ENCODE results near the gene PAX7. TPM values are rescaled to one million over a fixed set of nuclear protein-coding genes. Genes with fewer than 3 reads are reported as not detected.

Gene PAX7
- total and polyA plus RNA-seq, 9 of the 15 experiments (the other 6 are each of a cell fraction or from before 2014, with no cell fraction given): not detected

DNA sequence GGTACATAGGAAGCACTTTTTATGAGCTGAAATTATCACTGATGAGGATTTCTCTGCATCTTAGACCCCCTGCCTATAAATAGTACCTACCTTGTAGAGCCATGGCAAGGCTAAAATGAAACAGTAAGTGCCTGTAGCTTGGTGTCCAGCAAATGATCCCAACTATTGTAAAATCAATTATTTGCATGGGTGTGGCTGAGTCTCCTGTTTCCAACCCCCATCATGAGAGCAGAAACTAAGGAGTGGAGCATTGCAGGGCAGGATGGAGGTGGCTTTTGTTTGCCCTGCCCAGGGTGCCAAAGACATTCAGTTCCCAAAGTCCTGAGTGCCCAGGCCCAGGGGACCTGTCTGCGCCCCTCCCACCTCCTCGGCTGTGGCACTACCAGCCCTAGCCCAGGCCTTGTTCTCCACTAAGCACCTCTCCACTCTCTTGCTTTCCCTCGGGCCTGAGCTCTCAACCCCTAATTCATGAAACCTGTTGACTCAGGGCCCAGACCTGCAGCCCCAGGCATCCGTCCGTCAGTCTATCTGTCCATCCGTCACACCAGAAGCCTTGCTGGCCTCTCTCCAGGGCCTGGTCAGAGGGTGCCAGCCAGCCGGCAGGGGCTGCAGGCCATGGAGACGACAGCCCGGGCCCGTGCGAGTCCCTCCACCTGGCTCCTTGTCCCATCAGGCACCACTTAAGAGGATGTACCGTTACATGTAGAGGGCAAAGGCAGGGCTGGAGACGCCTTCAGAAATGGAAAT is 39.6 kb downstream of the PAX7 start:
- DNase-seq (ENCODE audit: extremely low read depth in 1 of 4, low spot score in 3 of 4): no peak
- TF ChIP-seq HNRNPK (IDR thresholded peaks at IDR 0.05; ENCODE audit: low read depth, low read length, poor library complexity, severe bottlenecking) (no peak), SRSF9 (IDR thresholded peaks at IDR 0.05; ENCODE audit: borderline replicate concordance, low read depth, low read length) (no peak), HDAC6 (IDR thresholded peaks at IDR 0.05; ENCODE audit: low read depth, low read length) (no peak), MXI1 (IDR thresholded peaks at IDR 0.05; ENCODE audit: low read depth, low read length) (no peak), HOXB6 (CRISPR knock-in tag; IDR thresholded peaks at IDR 0.05; ENCODE audit: borderline replicate concordance) (no peak), CSDE1 (IDR thresholded peaks at IDR 0.05) (no peak), TEAD2 (tag; IDR thresholded peaks at IDR 0.05) (no peak), ZNF311 (CRISPR knock-in tag; IDR thresholded peaks at IDR 0.05) (no peak), CBX2 (IDR thresholded peaks at IDR 0.05; ENCODE audit: insufficient read depth, low read length, poor library complexity, severe bottlenecking) (no peak)
- TF ChIP-seq, protein P1, sequence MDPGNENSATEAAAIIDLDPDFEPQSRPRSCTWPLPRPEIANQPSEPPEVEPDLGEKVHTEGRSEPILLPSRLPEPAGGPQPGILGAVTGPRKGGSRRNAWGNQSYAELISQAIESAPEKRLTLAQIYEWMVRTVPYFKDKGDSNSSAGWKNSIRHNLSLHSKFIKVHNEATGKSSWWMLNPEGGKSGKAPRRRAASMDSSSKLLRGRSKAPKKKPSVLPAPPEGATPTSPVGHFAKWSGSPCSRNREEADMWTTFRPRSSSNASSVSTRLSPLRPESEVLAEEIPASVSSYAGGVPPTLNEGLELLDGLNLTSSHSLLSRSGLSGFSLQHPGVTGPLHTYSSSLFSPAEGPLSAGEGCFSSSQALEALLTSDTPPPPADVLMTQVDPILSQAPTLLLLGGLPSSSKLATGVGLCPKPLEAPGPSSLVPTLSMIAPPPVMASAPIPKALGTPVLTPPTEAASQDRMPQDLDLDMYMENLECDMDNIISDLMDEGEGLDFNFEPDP (CRISPR knock-in tag; IDR thresholded peaks at IDR 0.05): no peak
- TF ChIP-seq, protein P2, sequence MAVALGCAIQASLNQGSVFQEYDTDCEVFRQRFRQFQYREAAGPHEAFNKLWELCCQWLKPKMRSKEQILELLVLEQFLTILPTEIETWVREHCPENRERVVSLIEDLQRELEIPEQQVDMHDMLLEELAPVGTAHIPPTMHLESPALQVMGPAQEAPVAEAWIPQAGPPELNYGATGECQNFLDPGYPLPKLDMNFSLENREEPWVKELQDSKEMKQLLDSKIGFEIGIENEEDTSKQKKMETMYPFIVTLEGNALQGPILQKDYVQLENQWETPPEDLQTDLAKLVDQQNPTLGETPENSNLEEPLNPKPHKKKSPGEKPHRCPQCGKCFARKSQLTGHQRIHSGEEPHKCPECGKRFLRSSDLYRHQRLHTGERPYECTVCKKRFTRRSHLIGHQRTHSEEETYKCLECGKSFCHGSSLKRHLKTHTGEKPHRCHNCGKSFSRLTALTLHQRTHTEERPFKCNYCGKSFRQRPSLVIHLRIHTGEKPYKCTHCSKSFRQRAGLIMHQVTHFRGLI (CRISPR knock-in tag; IDR thresholded peaks at IDR 0.05): no peak
- ChIA-PET CTCF (ENCODE audit: low intra/inter-chr PET ratio) (no interaction called here), POLR2A (no interaction called here)
- Histone ChIP-seq H4K20me1 (replicated peaks; ENCODE audit: control insufficient read depth, insufficient read depth, low read length) (peaks cover 13% of the 10 kb centered on the region), H2AFZ (ENCODE audit: low read depth, low read length) (no peak overlapping the region), H3K9me3 (replicated peaks; ENCODE audit: control insufficient read depth, insufficient read depth, low read depth, low read length) (no peaks in the 10 kb centered on the region), H3K9me1 (ENCODE audit: control insufficient read depth, insufficient read depth, low read length) (no peaks in the 10 kb centered on the region), H3K36me3 (ENCODE audit: control insufficient read depth, insufficient read depth, low read length) (no peaks in the 10 kb centered on the region), H3K4me1 (replicated peaks in 1 of 2; ENCODE audit: control insufficient read depth in 2 of 2, insufficient read depth in 2 of 2, low read length in 2 of 2) (no peaks in the 10 kb centered on the region), H3K27ac (ENCODE audit: extremely low read depth, low read depth, low read length) (no peak overlapping the region), H3K27me3 (ENCODE audit: control insufficient read depth in 2 of 2, insufficient read depth in 2 of 2, low read length in 2 of 2) (peaks cover 11 to 47% of the 10 kb centered on the region in 2 experiments; a peak in 3 of 5 replicates), H3K4me3 (no peak overlapping the region), H3K4me2 (ENCODE audit: insufficient read depth, low read length) (no peak overlapping the region), H3K9ac (ENCODE audit: insufficient read depth in 1 of 2, low read depth in 2 of 2, low read length in 2 of 2) (peak overlapping the region in 1 of 2 experiments; percentile 30; a peak in 1 of 4 replicates), H3K79me2 (ENCODE audit: control insufficient read depth, insufficient read depth, low read length) (no peaks in the 10 kb centered on the region)
- no TSS peak for BruUV-seq (replicated peaks)
- 3% methylated on average over 13 of the region's 13 CpGs for WGBS (ENCODE audit: insufficient coverage, low coverage, missing lambda C conversion rate)
- FAIRE-seq: no peak
- no peak for ATAC-seq
- in situ Hi-C loops (cut with MboI) (no loop called here), intact Hi-C loops (cut with micrococcal nuclease) (no loop called here)
